ENCODE results near the gene DIPK1C.

- no peak for TF ChIP-seq CTCF (IDR thresholded peaks at IDR 0.05 in 8 of 11, conservative IDR thresholded peaks at IDR 0.05 in 3 of 11)
- no peak for TF ChIP-seq POLR2A (IDR thresholded peaks at IDR 0.05)
- no peak for TF ChIP-seq POLR2AphosphoS5 (IDR thresholded peaks at IDR 0.05)
Measured at GRCh38 chr18:74413836-74414235, 43.3 kb downstream of the DIPK1C start.

Measured in spleen (tissue), 7 donors.